K562 (cell line): ENCODE results near the gene DUSP5. TPM values are rescaled to one million over a fixed set of nuclear protein-coding genes. Genes with fewer than 3 reads are reported as not detected.

Experiments
- ATAC-seq: fragments of 200-7000 bp; cut with Tn5 transposase; 3 replicates; pipeline ENCODE4 v1.9.1; 2020; ENCODE audit warnings: moderate library complexity
- BruUV-seq: library from RNA; stranded (reverse); fragments of 400-500 nt; replicated peaks from 2 replicates; lab custom pipeline; 2021; lab: Mats Ljungman, UMichigan
- CTCF ChIA-PET: fragments of 300-600 bp; formaldehyde crosslinking; extraction: SDS; loops from one replicate; lab custom pipeline; 2021; ENCODE audit warnings: low intra/inter-chr PET ratio; lab: Yijun Ruan, JAX
- POLR2A ChIA-PET: fragments of 300-600, 350-650 bp; sonication (Branson Sonifier 250); formaldehyde crosslinking; extraction: SDS; loops from one replicate; lab custom pipeline; 2021; ENCODE audit warnings: antibody characterized with exemption, inconsistent platforms; lab: Yijun Ruan, JAX
- DNase-seq, 4 experiments: peaks; one replicate each; pipeline versions ENCODE4 v3.0.0 to v3.0.0-alpha.2; 2011 to 2018; ENCODE audit warnings: low spot score in 3 of 4, mixed read lengths in 3 of 4; ENCODE audit errors: extremely low read depth in 1 of 4
- FAIRE-seq: peaks from 2 replicates; lab custom pipeline; 2011; peaks lifted over from hg19 to GRCh38; lab: Jason Lieb, UNC
- H2AFZ ChIP-seq: 2 replicates; pipeline ENCODE4 v1.6.0; 2011; ENCODE audit warnings: low read depth, low read length, control low read depth, inconsistent platforms
- H3K27ac ChIP-seq: fragments of 200-600 bp; 3 replicates; pipeline ENCODE4 v1.8.0; 2011; ENCODE audit warnings: low read depth, mild to moderate bottlenecking, control low read depth, inconsistent platforms, low read length, moderate library complexity, mixed read lengths; ENCODE audit errors: extremely low read depth
- H3K27me3 ChIP-seq, 2 experiments: fragments of 300-600 bp in 1 of 2; 2 replicates in 1 of 2; 3 replicates in 1 of 2; pipeline versions ENCODE4 v1.6.0 to v1.8.0; 2011; ENCODE audit warnings: inconsistent platforms in 2 of 2, low read length in 2 of 2, mild to moderate bottlenecking in 1 of 2, mixed read lengths in 1 of 2, moderate library complexity in 1 of 2; ENCODE audit not compliant: control insufficient read depth in 2 of 2, insufficient read depth in 2 of 2
- H3K36me3 ChIP-seq: fragments of 300-600 bp; 3 replicates; pipeline ENCODE4 v1.8.0; 2011; ENCODE audit warnings: mild to moderate bottlenecking, low read length, inconsistent platforms; ENCODE audit not compliant: control insufficient read depth, insufficient read depth
- H3K4me1 ChIP-seq, 2 experiments: fragments of 200-600 bp in 1 of 2; replicated peaks in 1 of 2; 2 replicates in 1 of 2; 3 replicates in 1 of 2; pipeline versions ENCODE4 v1.5.1 to v1.8.0; 2011; ENCODE audit warnings: inconsistent platforms in 2 of 2, low read length in 2 of 2, mild to moderate bottlenecking in 1 of 2, mixed read lengths in 1 of 2, moderate library complexity in 1 of 2; ENCODE audit not compliant: control insufficient read depth in 2 of 2, insufficient read depth in 2 of 2
- H3K4me2 ChIP-seq: 2 replicates; pipeline ENCODE4 v1.6.1; 2011; ENCODE audit warnings: low read length, control low read depth, inconsistent platforms, mixed read lengths; ENCODE audit not compliant: insufficient read depth
- H3K4me3 ChIP-seq: fragments of 200-600 bp; sonication (generic), shearing (Covaris generic); 2 replicates; pipeline ENCODE4 v1.5.1; 2016; ENCODE audit warnings: control low read depth, inconsistent platforms
- H3K79me2 ChIP-seq: fragments of 200-600 bp; 3 replicates; pipeline ENCODE4 v1.8.0; 2011; ENCODE audit warnings: low read length, inconsistent platforms; ENCODE audit not compliant: control insufficient read depth, insufficient read depth
- H3K9ac ChIP-seq, 2 experiments: 2 replicates each; pipeline versions ENCODE4 v1.6.0 to v1.6.1; 2011; ENCODE audit warnings: low read depth in 2 of 2, low read length in 2 of 2, control low read depth in 1 of 2, inconsistent platforms in 1 of 2, mild to moderate bottlenecking in 1 of 2, mixed read lengths in 1 of 2; ENCODE audit not compliant: insufficient read depth in 1 of 2
- H3K9me1 ChIP-seq: one replicate; pipeline ENCODE4 v1.6.0; 2011; ENCODE audit warnings: inconsistent platforms, mild to moderate bottlenecking, low read length, moderate library complexity; ENCODE audit not compliant: control insufficient read depth, insufficient read depth
- H3K9me3 ChIP-seq: replicated peaks from 2 replicates; pipeline ENCODE4 v1.5.1; 2011; ENCODE audit warnings: low read depth, low read length, inconsistent platforms; ENCODE audit not compliant: control insufficient read depth, insufficient read depth
- H4K20me1 ChIP-seq: replicated peaks from 2 replicates; pipeline ENCODE4 v1.6.1; 2011; ENCODE audit warnings: low read length, inconsistent platforms, mixed read lengths; ENCODE audit not compliant: control insufficient read depth, insufficient read depth
- ARID1B ChIP-seq: fragments of 450-650 bp; IDR thresholded peaks from 2 replicates; pipeline ENCODE4 v1.6.1; 2016; ENCODE audit warnings: antibody characterized with exemption, mild to moderate bottlenecking, inconsistent platforms
- CHCHD3 ChIP-seq: fragments of 250-450 bp; sonication (Bioruptor Pico); IDR thresholded peaks from 2 replicates; pipeline ENCODE4 v2.1.2; 2022; ENCODE audit warnings: mild to moderate bottlenecking
- EGR1 ChIP-seq: fragments of 450-650 bp; conservative IDR thresholded peaks from 2 replicates; pipeline ENCODE4 v1.6.1; 2017; ENCODE audit warnings: mild to moderate bottlenecking
- ETS2 ChIP-seq: IDR thresholded peaks from 2 replicates; pipeline ENCODE4 v1.6.1; 2016; ENCODE audit warnings: borderline replicate concordance, missing genetic modification characterization, mild to moderate bottlenecking, moderate library complexity, missing compliant biosample characterization; ENCODE audit not compliant: poor library complexity, severe bottlenecking
- FOSL1 ChIP-seq: fragments of 200-800 bp; sonication (Bioruptor generic); conservative IDR thresholded peaks from 2 replicates; pipeline ENCODE4 v1.6.1; 2016; ENCODE audit warnings: missing genetic modification characterization, missing compliant biosample characterization
- GTF2A2 ChIP-seq: IDR thresholded peaks from 2 replicates; pipeline ENCODE4 v1.6.1; 2016; ENCODE audit warnings: mild to moderate bottlenecking, missing genetic modification characterization, missing compliant biosample characterization
- MAZ ChIP-seq, 2 experiments: fragments of 450-650 bp in 1 of 2; sonication (generic) in 1 of 2; formaldehyde crosslinking; IDR thresholded peaks in 1 of 2; conservative IDR thresholded peaks in 1 of 2; 2 replicates each; pipeline versions ENCODE4 v1.4.0 to v1.5.0; 2020; ENCODE audit warnings: mild to moderate bottlenecking in 1 of 2, missing genetic modification reagents in 1 of 2
- PCBP1 ChIP-seq: fragments of 200-400 bp; formaldehyde crosslinking; IDR thresholded peaks from 2 replicates; pipeline ENCODE4 v1.6.1; 2018; ENCODE audit warnings: mild to moderate bottlenecking, low read depth, low read length; ENCODE audit not compliant: poor library complexity, severe bottlenecking
- RAD21 ChIP-seq, 2 experiments: fragments of 250-450 bp in 1 of 2; fragments of 450-650 bp in 1 of 2; sonication (Bioruptor Pico) in 1 of 2; formaldehyde crosslinking in 1 of 2; IDR thresholded peaks in 1 of 2; conservative IDR thresholded peaks in 1 of 2; 2 replicates each; pipeline versions ENCODE4 v1.4.0 to v1.8.0; 2020 to 2022; ENCODE audit warnings: mild to moderate bottlenecking in 2 of 2, moderate library complexity in 1 of 2
- SMC3 ChIP-seq: conservative IDR thresholded peaks from 2 replicates; pipeline ENCODE4 v1.6.1; 2011; ENCODE audit warnings: low read depth, low read length, improper control_type of control experiment; ENCODE audit not compliant: insufficient read depth
- STAG1 ChIP-seq: sonication (generic); formaldehyde crosslinking; IDR thresholded peaks from 2 replicates; pipeline ENCODE4 v1.5.0; 2020; ENCODE audit warnings: missing genetic modification reagents, borderline replicate concordance
- ZNF174 ChIP-seq: fragments of 250-450 bp; sonication (Bioruptor Pico); IDR thresholded peaks from 2 replicates; pipeline ENCODE4 v1.4.0; 2020; ENCODE audit warnings: mild to moderate bottlenecking
- WGBS: fragments of 100-300 bp; shearing (Covaris generic); methylation state at CpG from one replicate; pipeline ENCODE4 v1.1.6; 2016; ENCODE audit warnings: low coverage, mixed read lengths; ENCODE audit not compliant: insufficient coverage; ENCODE audit errors: missing lambda C conversion rate; 5-methylcytosine and 5-hydroxymethylcytosine counted together
- in situ Hi-C: fragments of 300-500 bp; cut with MboI; formaldehyde crosslinking; loops from 4 replicates; pipeline ENCODE4 v1.15.0; 2018; ENCODE audit warnings: inconsistent platforms, mixed read lengths
- intact Hi-C: fragments of 100-400 bp; cut with micrococcal nuclease; formaldehyde crosslinking; loops from 2 replicates; pipeline ENCODE4 v1.14.2; 2022
- polyA plus RNA-seq, 8 experiments: library from polyadenylated mRNA; depleted of rRNA in 4 of 8; stranded (reverse) in 5 of 8; unstranded in 3 of 8; fragments of >200 nt; fragmentation: Nextera tagmentation in 2 of 8; fragmentation: Illumina TruSeq in 1 of 8; extraction: Ambion mirVana in 2 of 8; extraction: Trizol in 1 of 8; gene quantifications; 2 replicates each; pipeline versions ENCODE4 v1.2.1 to v1.2.3, GENCODE V29; 2011 to 2014; ENCODE audit warnings: inconsistent platforms in 1 of 8, missing spikeins in 1 of 8
- total RNA-seq, 7 experiments: library from RNA; depleted of rRNA in 6 of 7; stranded (reverse); fragments of >200 nt in 6 of 7; fragmentation: Illumina TruSeq in 2 of 7; extraction: Trizol in 2 of 7; gene quantifications; 2 replicates each; pipeline versions ENCODE4 v1.2.1 to v1.2.3, GENCODE V29; 2011 to 2021; ENCODE audit warnings: low replicate concordance in 1 of 7
- TF ChIP-seq, protein P1 (sequence below): fragments of 450-650 bp; IDR thresholded peaks from 2 replicates; pipeline ENCODE4 v1.6.1; 2014; ENCODE audit warnings: low read depth, mild to moderate bottlenecking, moderate library complexity, borderline replicate concordance
- TF ChIP-seq, protein P2 (sequence below): sonication (generic); IDR thresholded peaks from 2 replicates; pipeline ENCODE4 v1.6.1; 2016
- TF ChIP-seq, protein P3 (sequence below): fragments of 150-350 bp; conservative IDR thresholded peaks from 2 replicates; pipeline ENCODE4 v1.6.1; 2014; ENCODE audit warnings: low read length

The DUSP5 gene
- total and polyA plus RNA-seq, 9 of the 15 experiments (the other 6 are each of a cell fraction or from before 2014, with no cell fraction given) = 0.49 to 3.4 (median 2.0) TPM

DNA sequence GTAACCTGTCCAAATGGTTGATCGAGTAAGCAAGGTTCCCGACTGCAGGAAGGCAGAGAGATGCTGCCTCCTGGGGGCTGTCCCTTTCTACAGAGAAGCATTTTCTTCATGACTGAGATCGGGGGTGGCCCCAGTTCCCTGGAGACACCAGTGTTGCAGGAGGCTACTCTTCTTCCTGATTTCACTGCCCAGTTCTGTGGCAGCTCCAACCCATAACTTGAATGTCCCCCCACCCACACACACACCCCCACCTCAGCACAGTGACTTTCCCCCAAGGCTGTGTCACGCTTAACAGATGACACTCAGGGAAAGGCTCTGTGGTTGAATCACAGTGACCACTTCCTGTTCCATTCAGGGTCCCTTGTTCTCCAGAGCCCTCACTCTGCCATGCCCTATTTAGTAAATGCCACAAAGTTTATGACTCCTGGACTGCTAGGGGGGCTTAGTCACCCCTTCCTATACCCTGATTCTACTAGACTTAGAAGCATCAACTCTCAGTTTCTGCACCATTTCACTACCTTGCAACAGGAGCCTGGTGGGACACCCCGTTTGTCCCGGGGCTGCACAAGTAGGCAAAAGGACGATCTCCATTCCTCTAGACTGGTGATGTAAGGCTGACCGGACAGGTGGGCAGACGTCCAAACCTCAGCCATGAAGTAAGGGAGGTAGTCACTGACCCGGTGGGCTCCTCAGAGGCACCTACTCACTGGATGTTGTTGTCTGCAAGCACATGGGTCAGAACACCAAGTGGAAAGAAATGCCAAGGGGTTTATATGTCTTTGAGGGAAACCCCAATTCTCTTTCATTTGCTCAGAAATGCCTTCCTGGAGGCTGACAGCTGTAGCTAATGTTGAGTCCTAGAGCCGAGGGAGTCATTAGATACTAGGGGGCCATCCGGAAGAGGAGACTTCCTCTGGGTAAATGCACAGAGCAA is 38.5 kb downstream of the DUSP5 start:
- FAIRE-seq = peak; percentile 76
- ChIA-PET POLR2A (no interaction called here), CTCF (interaction anchor here (0.8 to 1.8 kb wide), 5 partner anchors 148 to 230 kb away, joined by 3 to 13 read pairs (median 4); no protein-coding TSS in a partner anchor)
- no peaks in the 10 kb centered on the region for H4K20me1 ChIP-seq
- peak; percentile 92 for ATAC-seq
- H3K36me3 ChIP-seq = no peaks in the 10 kb centered on the region
- H3K27me3 ChIP-seq = no peaks in the 10 kb centered on the region
- in situ Hi-C loops = loop anchor here (25.0 kb wide), 1 partner anchor 399 kb away; no protein-coding TSS in a partner anchor
- H3K9me1 ChIP-seq = no peaks in the 10 kb centered on the region
- intact Hi-C loops = loop anchor here (1.0 to 5.0 kb wide), 3 partner anchors 34 to 225 kb away; no protein-coding TSS in a partner anchor
- peaks cover 0 to 4% of the 10 kb centered on the region in 2 experiments; a peak in 2 of 5 replicates for H3K4me1 ChIP-seq
- H3K79me2 ChIP-seq = no peaks in the 10 kb centered on the region
- H3K4me2 ChIP-seq = no peak overlapping the region
- no peak overlapping the region for H3K27ac ChIP-seq
- no TSS peak for BruUV-seq
- H2AFZ ChIP-seq = peak overlapping the region; percentile 59
- H3K9ac ChIP-seq = no peak overlapping the region
- peak in 2 of 4 experiments; percentile 28 to 54 for DNase-seq
- H3K4me3 ChIP-seq = no peak overlapping the region
- 7% methylated on average over 10 of the region's 12 CpGs for WGBS
- H3K9me3 ChIP-seq = no peaks in the 10 kb centered on the region
- no peak for TF ChIP-seq PCBP1
- TF ChIP-seq FOSL1 = peak; percentile 46; the same call in 1 of the 2 replicates
- no peak for TF ChIP-seq ETS2 (tag)
- TF ChIP-seq ZNF174 (CRISPR knock-in tag) = no peak
- TF ChIP-seq, protein P1, sequence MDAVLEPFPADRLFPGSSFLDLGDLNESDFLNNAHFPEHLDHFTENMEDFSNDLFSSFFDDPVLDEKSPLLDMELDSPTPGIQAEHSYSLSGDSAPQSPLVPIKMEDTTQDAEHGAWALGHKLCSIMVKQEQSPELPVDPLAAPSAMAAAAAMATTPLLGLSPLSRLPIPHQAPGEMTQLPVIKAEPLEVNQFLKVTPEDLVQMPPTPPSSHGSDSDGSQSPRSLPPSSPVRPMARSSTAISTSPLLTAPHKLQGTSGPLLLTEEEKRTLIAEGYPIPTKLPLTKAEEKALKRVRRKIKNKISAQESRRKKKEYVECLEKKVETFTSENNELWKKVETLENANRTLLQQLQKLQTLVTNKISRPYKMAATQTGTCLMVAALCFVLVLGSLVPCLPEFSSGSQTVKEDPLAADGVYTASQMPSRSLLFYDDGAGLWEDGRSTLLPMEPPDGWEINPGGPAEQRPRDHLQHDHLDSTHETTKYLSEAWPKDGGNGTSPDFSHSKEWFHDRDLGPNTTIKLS = no peak
- TF ChIP-seq RAD21 (CRISPR knock-in tag; conservative IDR thresholded peaks at IDR 0.05 in 1 of 2, IDR thresholded peaks at IDR 0.05 in 1 of 2) = peak; percentile 77 to 89
- TF ChIP-seq, protein P2, sequence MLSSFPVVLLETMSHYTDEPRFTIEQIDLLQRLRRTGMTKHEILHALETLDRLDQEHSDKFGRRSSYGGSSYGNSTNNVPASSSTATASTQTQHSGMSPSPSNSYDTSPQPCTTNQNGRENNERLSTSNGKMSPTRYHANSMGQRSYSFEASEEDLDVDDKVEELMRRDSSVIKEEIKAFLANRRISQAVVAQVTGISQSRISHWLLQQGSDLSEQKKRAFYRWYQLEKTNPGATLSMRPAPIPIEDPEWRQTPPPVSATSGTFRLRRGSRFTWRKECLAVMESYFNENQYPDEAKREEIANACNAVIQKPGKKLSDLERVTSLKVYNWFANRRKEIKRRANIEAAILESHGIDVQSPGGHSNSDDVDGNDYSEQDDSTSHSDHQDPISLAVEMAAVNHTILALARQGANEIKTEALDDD = peak; percentile 86
- no peak for TF ChIP-seq GTF2A2 (tag)
- no peak for TF ChIP-seq CHCHD3 (CRISPR knock-in tag)
- no peak for TF ChIP-seq ARID1B
- peak in 1 of 2 experiments; percentile 43; a peak in 2 of 4 replicates for TF ChIP-seq MAZ (CRISPR knock-in tag; conservative IDR thresholded peaks at IDR 0.05 in 1 of 2, IDR thresholded peaks at IDR 0.05 in 1 of 2)
- peak; percentile 36; the same call in 1 of the 2 replicates for TF ChIP-seq STAG1 (CRISPR knock-in tag)
- peak; percentile 87 for TF ChIP-seq EGR1
- TF ChIP-seq, protein P3, sequence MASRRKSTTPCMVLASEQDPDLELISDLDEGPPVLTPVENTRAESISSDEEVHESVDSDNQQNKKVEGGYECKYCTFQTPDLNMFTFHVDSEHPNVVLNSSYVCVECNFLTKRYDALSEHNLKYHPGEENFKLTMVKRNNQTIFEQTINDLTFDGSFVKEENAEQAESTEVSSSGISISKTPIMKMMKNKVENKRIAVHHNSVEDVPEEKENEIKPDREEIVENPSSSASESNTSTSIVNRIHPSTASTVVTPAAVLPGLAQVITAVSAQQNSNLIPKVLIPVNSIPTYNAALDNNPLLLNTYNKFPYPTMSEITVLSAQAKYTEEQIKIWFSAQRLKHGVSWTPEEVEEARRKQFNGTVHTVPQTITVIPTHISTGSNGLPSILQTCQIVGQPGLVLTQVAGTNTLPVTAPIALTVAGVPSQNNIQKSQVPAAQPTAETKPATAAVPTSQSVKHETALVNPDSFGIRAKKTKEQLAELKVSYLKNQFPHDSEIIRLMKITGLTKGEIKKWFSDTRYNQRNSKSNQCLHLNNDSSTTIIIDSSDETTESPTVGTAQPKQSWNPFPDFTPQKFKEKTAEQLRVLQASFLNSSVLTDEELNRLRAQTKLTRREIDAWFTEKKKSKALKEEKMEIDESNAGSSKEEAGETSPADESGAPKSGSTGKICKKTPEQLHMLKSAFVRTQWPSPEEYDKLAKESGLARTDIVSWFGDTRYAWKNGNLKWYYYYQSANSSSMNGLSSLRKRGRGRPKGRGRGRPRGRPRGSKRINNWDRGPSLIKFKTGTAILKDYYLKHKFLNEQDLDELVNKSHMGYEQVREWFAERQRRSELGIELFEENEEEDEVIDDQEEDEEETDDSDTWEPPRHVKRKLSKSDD = no peak
- peak; percentile 72 for TF ChIP-seq SMC3
